Measurements from ENCODE around the gene RPS18. TPM values are rescaled to one million over a fixed set of nuclear protein-coding genes. Genes with fewer than 3 reads are reported as not detected.
A peak's percentile ranks its signal among the peaks of the same experiment; 100 is the strongest.
"Not testable (repeated sequence)": the region's sequence is repeated elsewhere in the genome, so short reads cannot be mapped to it uniquely, and the experiment has no call there.

Gene RPS18
- total RNA-seq, 1 experiment from 2014 or later = 2,442 TPM

DNA sequence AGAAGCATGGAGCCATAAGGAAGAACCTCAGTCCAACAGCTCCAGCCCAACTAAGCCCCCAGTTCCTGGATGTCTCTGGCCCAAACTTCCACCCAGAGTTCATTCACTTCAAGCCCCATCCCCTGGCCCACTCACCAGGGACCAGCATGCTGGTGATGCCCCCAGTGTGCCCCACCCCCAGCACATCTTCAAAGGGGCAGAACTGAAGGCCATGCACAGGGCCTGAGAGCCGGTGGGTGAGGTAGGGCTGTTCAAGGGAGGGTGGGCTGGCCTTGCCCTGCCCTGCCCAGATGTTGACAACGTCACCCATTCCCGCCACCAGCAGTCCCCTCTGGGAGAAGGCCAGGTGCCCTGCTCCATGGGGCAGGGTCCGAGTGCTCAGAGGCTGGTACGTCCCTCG lies 8.7 kb downstream of the RPS18 start:
- Histone ChIP-seq H3K4me2 (no peak overlapping the region), H2AFZ (no peak overlapping the region), H3F3A (ENCODE audit: insufficient read depth, low read depth) (peaks cover 63% of the 10 kb centered on the region), H4K20me1 (ENCODE audit: insufficient read depth) (peaks cover 10% of the 10 kb centered on the region), H3K27ac (no peak overlapping the region), H3K9me2 (ENCODE audit: insufficient read depth) (no peaks in the 10 kb centered on the region), H3K36me3 (ENCODE audit: low read depth) (peaks cover 11% of the 10 kb centered on the region), H3K4me1 (replicated peaks; ENCODE audit: insufficient read depth) (peaks cover 12% of the 10 kb centered on the region), H3K4me3 (no peak overlapping the region), H3K9me3 (ENCODE audit: insufficient read depth, low read depth) (no peaks in the 10 kb centered on the region), H3K27me3 (ENCODE audit: insufficient read depth, low read depth) (no peaks in the 10 kb centered on the region), H3K79me2 (ENCODE audit: low read depth) (peaks cover 5% of the 10 kb centered on the region)
- POLR2A ChIA-PET (ENCODE audit: unreplicated experiment) = no interaction called here
- CTCF ChIA-PET = no interaction called here
- intact Hi-C loops (cut with micrococcal nuclease; ENCODE audit: unreplicated experiment) = loop anchor here (1.0 to 10.0 kb wide), 3 partner anchors 65 to 294 kb away; no protein-coding TSS in a partner anchor
- BruUV-seq (replicated peaks) = no TSS peak
- TF ChIP-seq EZH2 (IDR thresholded peaks at IDR 0.05; ENCODE audit: low read depth) = no peak
- TF ChIP-seq, protein P1, sequence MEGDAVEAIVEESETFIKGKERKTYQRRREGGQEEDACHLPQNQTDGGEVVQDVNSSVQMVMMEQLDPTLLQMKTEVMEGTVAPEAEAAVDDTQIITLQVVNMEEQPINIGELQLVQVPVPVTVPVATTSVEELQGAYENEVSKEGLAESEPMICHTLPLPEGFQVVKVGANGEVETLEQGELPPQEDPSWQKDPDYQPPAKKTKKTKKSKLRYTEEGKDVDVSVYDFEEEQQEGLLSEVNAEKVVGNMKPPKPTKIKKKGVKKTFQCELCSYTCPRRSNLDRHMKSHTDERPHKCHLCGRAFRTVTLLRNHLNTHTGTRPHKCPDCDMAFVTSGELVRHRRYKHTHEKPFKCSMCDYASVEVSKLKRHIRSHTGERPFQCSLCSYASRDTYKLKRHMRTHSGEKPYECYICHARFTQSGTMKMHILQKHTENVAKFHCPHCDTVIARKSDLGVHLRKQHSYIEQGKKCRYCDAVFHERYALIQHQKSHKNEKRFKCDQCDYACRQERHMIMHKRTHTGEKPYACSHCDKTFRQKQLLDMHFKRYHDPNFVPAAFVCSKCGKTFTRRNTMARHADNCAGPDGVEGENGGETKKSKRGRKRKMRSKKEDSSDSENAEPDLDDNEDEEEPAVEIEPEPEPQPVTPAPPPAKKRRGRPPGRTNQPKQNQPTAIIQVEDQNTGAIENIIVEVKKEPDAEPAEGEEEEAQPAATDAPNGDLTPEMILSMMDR (conservative IDR thresholded peaks at IDR 0.05) = no peak
- peak in 1 of 2 experiments; percentile 11 for DNase-seq

DNA sequence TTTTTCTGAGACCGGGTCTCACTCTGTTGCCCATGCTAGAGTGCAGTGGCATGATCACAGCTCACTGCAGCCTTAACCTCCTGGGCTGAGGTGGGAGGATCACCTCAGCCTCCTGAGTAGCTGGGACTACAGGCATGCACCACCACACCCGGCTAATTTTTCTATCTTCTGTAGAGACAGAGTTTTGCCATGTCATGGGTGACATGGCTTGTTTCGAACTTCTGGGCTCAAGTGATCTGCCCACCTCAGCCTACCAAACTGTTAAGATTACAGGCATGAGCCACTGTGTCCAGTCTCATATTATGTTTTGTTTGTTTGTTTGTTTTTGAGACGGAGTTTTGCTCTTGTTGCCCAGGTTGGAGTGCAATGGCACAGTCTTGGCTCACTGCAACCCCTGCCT lies 13.3 kb downstream of the RPS18 start:
- H3K4me1 ChIP-seq (replicated peaks; ENCODE audit: insufficient read depth); BruUV-seq (replicated peaks); H3K9me3 ChIP-seq (ENCODE audit: insufficient read depth, low read depth); H4K20me1 ChIP-seq (ENCODE audit: insufficient read depth); H2AFZ ChIP-seq; DNase-seq; H3K4me2 ChIP-seq; POLR2A ChIA-PET (ENCODE audit: unreplicated experiment); H3K9me2 ChIP-seq (ENCODE audit: insufficient read depth); H3K4me3 ChIP-seq; CTCF ChIA-PET; H3K27ac ChIP-seq; H3K27me3 ChIP-seq (ENCODE audit: insufficient read depth, low read depth): not testable (repeated sequence)
- H3K36me3 ChIP-seq (ENCODE audit: low read depth) = peaks cover 13% of the 10 kb centered on the region; the same call in 1 of the 2 replicates
- peaks cover 31% of the 10 kb centered on the region; the same call in 1 of the 2 replicates for H3F3A ChIP-seq (ENCODE audit: insufficient read depth, low read depth)
- H3K79me2 ChIP-seq (ENCODE audit: low read depth) = peaks cover 34% of the 10 kb centered on the region
- intact Hi-C loops (cut with micrococcal nuclease; ENCODE audit: unreplicated experiment) = loop anchor here (10.0 kb wide), 1 partner anchor 290 kb away; no protein-coding TSS in a partner anchor

DNA sequence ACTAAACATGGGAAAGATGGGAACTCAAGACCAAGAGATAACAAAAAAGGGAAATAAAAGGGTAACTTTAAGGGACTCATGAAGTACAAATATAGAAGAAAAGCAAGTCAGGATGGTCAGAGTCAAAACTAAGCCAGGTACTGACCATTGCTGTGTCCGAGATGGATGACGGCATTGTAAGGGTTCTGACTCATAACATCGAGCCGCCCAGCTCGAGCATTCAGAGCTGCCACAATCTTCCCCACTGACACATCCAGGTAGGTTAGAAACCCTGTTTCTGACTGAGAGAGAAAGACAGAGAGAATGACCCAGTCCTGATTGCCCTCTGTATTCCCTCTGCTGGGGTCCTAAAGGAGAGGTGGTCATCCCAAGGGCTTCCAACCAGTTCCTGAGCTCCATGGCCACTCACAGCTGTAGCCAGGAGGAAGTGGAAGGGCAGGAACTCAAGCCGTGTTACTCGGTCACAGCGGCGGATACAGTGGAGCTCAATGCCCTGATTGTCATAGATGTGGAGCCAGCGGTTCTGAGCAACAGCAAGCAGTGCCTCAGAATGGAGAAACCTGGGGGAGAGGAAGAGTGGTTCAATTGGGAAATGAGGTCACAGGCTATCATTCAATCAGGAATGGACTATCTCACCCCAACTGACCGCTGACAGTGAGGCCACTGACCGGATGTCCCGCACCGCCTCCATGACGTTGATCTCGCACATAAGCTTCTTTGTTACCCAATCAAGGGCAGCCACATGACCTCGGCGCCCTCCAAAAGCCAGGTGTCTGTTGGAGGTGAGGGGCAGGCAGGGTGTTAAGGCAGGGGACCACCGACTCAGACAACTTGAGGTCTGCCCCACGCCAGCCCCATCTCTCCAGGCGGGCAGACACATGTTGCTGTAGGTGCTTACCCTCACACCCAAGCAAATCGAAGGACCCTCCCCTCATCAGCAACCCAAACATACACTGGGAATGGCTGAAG lies 15.4 kb downstream of the RPS18 start:
- CTCF ChIA-PET = interaction anchor here (0.5 to 0.6 kb wide), 3 partner anchors 10 to 25 kb away, joined by 3 to 5 read pairs (median 5); no protein-coding TSS in a partner anchor
- H3K79me2 ChIP-seq (ENCODE audit: low read depth) = peaks cover 46% of the 10 kb centered on the region

More for the DNA sequence above, 15.4 kb downstream of the RPS18 start:
- intact Hi-C loops (cut with micrococcal nuclease; ENCODE audit: unreplicated experiment) = loop anchor here (10.0 kb wide), 1 partner anchor 288 kb away; no protein-coding TSS in a partner anchor
- H3K27ac ChIP-seq = no peak overlapping the region
- H3F3A ChIP-seq (ENCODE audit: insufficient read depth, low read depth) = peaks cover 22% of the 10 kb centered on the region; the same call in 1 of the 2 replicates
- BruUV-seq (replicated peaks) = no TSS peak
- no peaks in the 10 kb centered on the region for H3K9me2 ChIP-seq (ENCODE audit: insufficient read depth)
- H4K20me1 ChIP-seq (ENCODE audit: insufficient read depth) = no peaks in the 10 kb centered on the region; the same call in 1 of the 2 replicates
- DNase-seq = no peak
- H3K4me1 ChIP-seq (replicated peaks; ENCODE audit: insufficient read depth) = peaks cover 12% of the 10 kb centered on the region
- H2AFZ ChIP-seq = no peak overlapping the region
- H3K27me3 ChIP-seq (ENCODE audit: insufficient read depth, low read depth) = no peaks in the 10 kb centered on the region
- POLR2A ChIA-PET (ENCODE audit: unreplicated experiment) = no interaction called here
- H3K4me3 ChIP-seq = no peak overlapping the region
- TF ChIP-seq, protein P1 (conservative IDR thresholded peaks at IDR 0.05) = no peak
- TF ChIP-seq EZH2 (IDR thresholded peaks at IDR 0.05; ENCODE audit: low read depth) = no peak
- no peaks in the 10 kb centered on the region for H3K9me3 ChIP-seq (ENCODE audit: insufficient read depth, low read depth)
- peaks cover 13% of the 10 kb centered on the region; the same call in 1 of the 2 replicates for H3K36me3 ChIP-seq (ENCODE audit: low read depth)
- peak overlapping the region; percentile 91; the same call in 1 of the 2 replicates for H3K4me2 ChIP-seq
